Neutrophil (primary cell): ENCODE results near the gene TTLL10.

ENCODE experiments used
- H3K27ac ChIP-seq: fragments of 200-600 bp; sonication (generic); 2 replicates; pipeline ENCODE4 v1.5.1; 2016; ENCODE audit warnings: mild to moderate bottlenecking, moderate library complexity
- H3K27me3 ChIP-seq: fragments of 200-600 bp; sonication (generic); 2 replicates; pipeline ENCODE4 v1.6.0; 2016; ENCODE audit warnings: mild to moderate bottlenecking
- H3K36me3 ChIP-seq: fragments of 200-600 bp; sonication (generic); 2 replicates; pipeline ENCODE4 v1.5.1; 2017
- H3K4me1 ChIP-seq, 2 experiments: fragments of 200-600 bp in 1 of 2; sonication (generic) in 1 of 2; 1 replicate in 1 of 2; 2 replicates in 1 of 2; pipeline versions ENCODE4 v1.5.1 to v1.6.1; 2013 to 2016; ENCODE audit warnings: low read depth in 1 of 2, low read length in 1 of 2, mild to moderate bottlenecking in 1 of 2, moderate library complexity in 1 of 2; ENCODE audit not compliant: control insufficient read depth in 1 of 2, insufficient read depth in 1 of 2
- H3K4me3 ChIP-seq, 2 experiments: fragments of 200-600 bp in 1 of 2; sonication (generic) in 1 of 2; 1 replicate in 1 of 2; 2 replicates in 1 of 2; pipeline ENCODE4 v1.5.1; 2013 to 2016; ENCODE audit warnings: low read depth in 1 of 2, low read length in 1 of 2, mild to moderate bottlenecking in 1 of 2, moderate library complexity in 1 of 2
- H3K9me3 ChIP-seq: fragments of 200-600 bp; sonication (generic); 2 replicates; pipeline ENCODE4 v1.5.1; 2016
- CTCF ChIP-seq: fragments of 200-600 bp; sonication (generic); IDR thresholded peaks from 2 replicates; pipeline ENCODE4 v1.5.1; 2016; ENCODE audit warnings: antibody characterized with exemption

The TTLL10 gene

GRCh38 chr1:1196431-1197187 is 22.9 kb downstream of the TTLL10 start:
- Histone ChIP-seq H3K27ac (no peak overlapping the region), H3K36me3 (no peaks in the 10 kb centered on the region), H3K9me3 (no peaks in the 10 kb centered on the region), H3K4me3 (no peak overlapping the region), H3K4me1 (peaks cover 0 to 3% of the 10 kb centered on the region in 2 experiments), H3K27me3 (peaks cover 57% of the 10 kb centered on the region)
- TF ChIP-seq CTCF = no peak

DNA sequence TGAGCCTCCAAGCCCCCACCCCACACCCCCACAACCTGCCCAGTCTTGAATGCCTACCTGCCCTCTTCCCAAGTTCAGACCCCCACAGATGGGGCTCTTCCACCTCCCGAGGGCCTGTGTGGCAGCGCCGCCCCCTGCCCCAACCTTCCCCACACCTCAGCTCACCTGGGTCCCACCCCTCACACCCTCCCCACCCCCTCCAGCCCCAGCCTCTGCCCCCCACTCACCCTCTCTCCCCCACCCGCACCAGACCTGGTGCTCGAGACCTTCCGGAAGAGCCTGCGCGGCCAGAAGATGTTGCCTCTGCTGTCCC is 23.5 kb downstream of the TTLL10 start:
- H3K4me1 ChIP-seq = peaks cover 0 to 3% of the 10 kb centered on the region in 2 experiments
- no peak overlapping the region for H3K27ac ChIP-seq
- H3K27me3 ChIP-seq = peaks cover 55% of the 10 kb centered on the region
- TF ChIP-seq CTCF = no peak
- no peak overlapping the region for H3K4me3 ChIP-seq
- no peaks in the 10 kb centered on the region for H3K36me3 ChIP-seq
- no peaks in the 10 kb centered on the region for H3K9me3 ChIP-seq

GRCh38 chr1:1197551-1198422 is 24.1 kb downstream of the TTLL10 start:
- no peaks in the 10 kb centered on the region for H3K9me3 ChIP-seq
- no peak for TF ChIP-seq CTCF
- H3K36me3 ChIP-seq = no peaks in the 10 kb centered on the region
- H3K4me3 ChIP-seq = no peak overlapping the region
- H3K27me3 ChIP-seq = peaks cover 62% of the 10 kb centered on the region
- no peak overlapping the region for H3K27ac ChIP-seq
- H3K4me1 ChIP-seq = peaks cover 0 to 3% of the 10 kb centered on the region in 2 experiments

GRCh38 chr1:1198423-1199140 is 24.9 kb downstream of the TTLL10 start:
- Histone ChIP-seq H3K27me3 (peaks cover 70% of the 10 kb centered on the region), H3K4me3 (no peak overlapping the region), H3K9me3 (no peaks in the 10 kb centered on the region), H3K4me1 (peaks cover 0 to 3% of the 10 kb centered on the region in 2 experiments), H3K36me3 (no peaks in the 10 kb centered on the region), H3K27ac (no peak overlapping the region)
- no peak for TF ChIP-seq CTCF

DNA sequence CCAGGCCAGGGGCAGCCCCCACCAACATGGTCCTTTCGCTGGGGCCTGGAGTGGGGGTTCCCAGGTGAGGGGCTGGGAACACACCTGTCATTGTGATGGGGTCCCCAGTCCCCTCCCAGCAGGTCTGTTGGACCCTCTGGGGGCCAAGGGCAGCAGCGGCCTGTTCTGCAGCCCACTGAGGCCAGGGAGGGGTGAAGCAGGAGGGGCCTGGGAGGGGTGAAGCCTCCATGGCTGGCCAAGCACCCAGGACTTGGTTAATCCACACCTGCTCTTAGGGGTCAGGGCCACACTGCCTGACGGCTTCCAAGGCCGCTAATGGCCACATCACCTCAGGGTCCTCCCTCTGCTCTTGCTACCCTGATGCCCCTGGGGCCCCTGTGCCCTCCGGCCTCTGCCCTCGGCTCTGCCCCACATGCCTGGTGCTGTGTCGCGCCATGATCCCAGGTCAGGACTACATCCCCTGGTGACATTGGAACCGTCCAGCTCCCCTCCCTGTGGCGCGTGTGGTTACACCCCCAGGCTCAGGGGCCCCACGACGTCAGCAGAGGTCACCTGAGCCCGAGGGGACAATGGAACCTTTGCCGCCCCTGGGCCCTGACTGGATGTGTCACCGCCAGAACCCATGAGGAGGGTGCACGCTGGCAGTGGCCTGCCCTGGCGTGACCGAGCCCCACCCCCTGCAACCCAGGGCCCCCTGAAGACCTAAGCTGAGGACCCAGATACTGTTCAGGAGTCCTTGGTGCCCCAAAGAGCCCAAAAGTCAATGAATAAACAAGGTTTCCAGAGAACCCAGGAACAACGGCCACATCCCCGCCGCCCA is 25.7 kb downstream of the TTLL10 start:
- H3K9me3 ChIP-seq = no peaks in the 10 kb centered on the region
- H3K4me3 ChIP-seq = no peak overlapping the region
- no peak overlapping the region for H3K27ac ChIP-seq
- H3K36me3 ChIP-seq = no peaks in the 10 kb centered on the region
- peaks cover 71% of the 10 kb centered on the region for H3K27me3 ChIP-seq
- H3K4me1 ChIP-seq = peaks cover 0 to 3% of the 10 kb centered on the region in 2 experiments
- TF ChIP-seq CTCF = no peak
